Thyroid gland (tissue), 4 donors: Measurements from ENCODE around the gene CD99L2.

Experiments
- CTCF ChIP-seq, 6 experiments: fragments of 200-600 bp in 3 of 6; fragments of 450-650 bp in 3 of 6; sonication (generic) in 3 of 6; IDR thresholded peaks; one replicate each; pipeline ENCODE4 v1.5.1; 2016 to 2019; ENCODE audit warnings: antibody characterized with exemption in 6 of 6, mild to moderate bottlenecking in 2 of 6, inconsistent platforms in 1 of 6, moderate library complexity in 1 of 6
- POLR2A ChIP-seq, 2 donors: fragments of 450-650 bp; IDR thresholded peaks; one replicate each; pipeline ENCODE4 v1.6.1; 2017; ENCODE audit warnings: antibody characterized with exemption in 2 of 2, mild to moderate bottlenecking in 2 of 2, moderate library complexity in 1 of 2

- TF ChIP-seq CTCF (IDR thresholded peaks at IDR 0.05), result no peak
- no peak for TF ChIP-seq POLR2A (IDR thresholded peaks at IDR 0.05)
Observed at GRCh38 chrX:150813922-150814321, 84.5 kb downstream of the CD99L2 start.
